GM19372 (cell line): ENCODE data around the gene TLR4.
A peak's percentile ranks its signal among the peaks of the same experiment; 100 is the strongest.

Experiments used
- ATAC-seq: cut with Tn5 transposase; IDR thresholded peaks from one replicate; pipeline ENCODE4 v1.9.1; 2021; ENCODE audit warnings: mild to moderate bottlenecking, low read depth, moderate library complexity; ENCODE audit not compliant: unreplicated experiment

Gene TLR4

GRCh38 chr9:117709936-117710335 is 5.7 kb downstream of the TLR4 start:
- no peak for ATAC-seq

- no peak for ATAC-seq
These were observed 10.1 kb downstream of the TLR4 start for GRCh38 chr9:117714282-117714681.

- no peak for ATAC-seq
These were observed 11.3 kb downstream of the TLR4 start for GRCh38 chr9:117715411-117715989.

- peak; percentile 100 for ATAC-seq
These were observed 13.9 kb downstream of the TLR4 start for GRCh38 chr9:117718085-117718484.

DNA sequence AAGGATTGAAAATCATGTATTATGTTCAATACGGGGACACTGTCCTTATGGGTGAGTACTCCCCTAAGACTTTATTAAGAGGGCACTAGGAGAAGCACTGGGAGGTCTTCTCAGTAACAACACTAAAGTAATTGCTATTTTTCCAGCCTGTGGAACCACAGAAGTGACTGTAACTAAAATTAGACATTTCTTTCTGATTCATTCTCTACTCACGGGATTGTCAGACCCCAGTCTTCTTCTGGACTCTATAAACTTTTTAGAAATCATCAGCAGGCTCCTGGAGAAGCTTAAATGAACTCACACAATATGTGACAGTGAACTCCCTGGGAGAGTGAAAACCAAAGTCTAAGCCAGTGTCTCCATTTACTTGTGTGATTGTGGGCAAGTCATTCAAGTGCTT is 14.5 kb downstream of the TLR4 start:
- peak; percentile 18 for ATAC-seq

GRCh38 chr9:117719161-117719920 is 15.1 kb downstream of the TLR4 start:
- ATAC-seq, result no peak

DNA sequence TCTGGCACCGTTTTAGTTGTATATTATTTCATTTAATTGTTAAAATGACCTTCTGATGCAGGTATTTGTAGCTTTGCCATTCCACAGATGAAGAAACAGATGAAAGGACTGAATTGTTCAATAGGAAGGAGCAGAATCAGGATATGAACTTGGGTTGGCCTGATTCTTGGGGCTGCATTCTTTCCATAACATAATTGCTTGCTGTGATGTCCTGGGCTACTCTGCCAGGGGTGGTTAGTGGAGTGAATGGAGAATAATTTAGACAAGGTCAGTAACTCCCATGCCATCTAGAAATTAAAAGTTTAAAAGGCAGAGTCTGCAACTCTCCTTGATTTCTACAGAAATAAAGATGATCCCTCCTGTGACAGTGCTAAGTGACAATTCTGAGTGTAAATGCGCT is 15.9 kb downstream of the TLR4 start:
- ATAC-seq, result no peak

DNA sequence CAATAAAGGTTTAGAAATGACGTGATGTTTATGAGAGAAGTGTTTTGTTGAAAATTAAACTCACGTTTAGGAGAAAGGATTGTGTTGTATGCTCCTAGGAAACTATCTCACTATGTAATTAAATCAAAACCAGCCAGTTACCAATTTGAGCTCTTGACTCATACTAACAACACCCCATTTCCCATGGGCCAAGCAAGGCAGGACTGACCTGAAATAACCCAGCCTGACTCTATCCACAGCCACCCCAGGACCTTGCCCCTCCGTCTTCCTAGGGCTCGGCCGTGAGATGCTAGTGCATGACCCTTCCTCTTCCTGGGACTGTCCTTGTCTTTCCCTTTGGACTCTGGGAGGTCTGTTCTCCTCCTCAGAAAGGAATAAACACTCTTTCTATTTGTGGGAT is 16.4 kb downstream of the TLR4 start:
- no peak for ATAC-seq

DNA sequence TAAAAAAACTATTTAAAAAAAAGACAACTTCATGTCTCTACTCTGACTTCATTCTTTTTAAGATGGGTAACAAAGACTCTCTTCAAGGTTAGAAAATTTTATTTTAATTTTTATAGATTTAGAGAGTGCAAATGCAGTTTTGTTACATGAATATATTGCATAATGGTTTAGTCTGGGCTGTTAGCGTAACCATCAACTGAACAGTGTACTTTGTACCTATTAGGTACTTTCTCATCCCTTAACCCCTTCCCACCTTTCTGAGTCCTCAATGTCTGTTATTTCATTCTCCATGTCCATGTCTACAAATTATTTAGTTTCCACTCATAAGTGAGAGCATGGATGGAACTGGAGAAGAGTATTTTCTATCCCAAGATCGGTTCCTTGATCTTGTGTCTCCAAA is 16.8 kb downstream of the TLR4 start:
- ATAC-seq, result no peak

- no peak for ATAC-seq
These were observed 18.0 kb downstream of the TLR4 start for GRCh38 chr9:117722108-117722761.

DNA sequence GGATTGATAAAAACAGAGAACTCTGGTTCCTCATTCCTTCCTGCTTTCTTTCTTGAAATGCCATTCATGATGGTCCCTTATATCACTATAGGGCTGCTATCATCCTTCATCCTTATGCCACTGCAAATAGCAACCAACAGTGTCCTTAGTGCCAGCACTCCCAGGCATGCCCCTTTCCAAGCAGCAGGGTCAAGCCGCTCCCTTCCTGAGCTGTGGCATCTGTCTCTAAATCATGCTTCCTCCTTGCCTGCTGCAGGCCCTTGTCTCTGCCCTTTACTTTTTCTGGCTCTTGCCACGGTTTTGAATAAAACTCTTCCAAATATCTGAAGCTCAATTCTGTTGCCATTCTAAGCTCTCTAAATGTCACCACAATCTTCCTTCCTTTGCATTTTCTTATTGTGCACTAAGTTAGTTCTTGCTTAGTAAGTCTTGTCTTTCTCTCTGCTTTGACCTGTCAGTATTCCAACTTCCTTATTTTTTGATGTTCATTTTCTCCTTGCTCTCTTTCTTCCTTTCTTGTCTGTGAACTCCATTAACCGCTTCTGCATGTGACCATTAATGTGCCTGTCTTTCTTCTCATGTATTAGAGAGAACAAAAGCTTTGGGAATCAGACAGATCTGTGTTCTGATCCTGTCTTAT is 19.9 kb downstream of the TLR4 start:
- no peak for ATAC-seq

- ATAC-seq, result no peak
These were observed 21.3 kb downstream of the TLR4 start for GRCh38 chr9:117725426-117725887.

- no peak for ATAC-seq
These were observed 25.2 kb downstream of the TLR4 start for GRCh38 chr9:117729375-117729774.

DNA sequence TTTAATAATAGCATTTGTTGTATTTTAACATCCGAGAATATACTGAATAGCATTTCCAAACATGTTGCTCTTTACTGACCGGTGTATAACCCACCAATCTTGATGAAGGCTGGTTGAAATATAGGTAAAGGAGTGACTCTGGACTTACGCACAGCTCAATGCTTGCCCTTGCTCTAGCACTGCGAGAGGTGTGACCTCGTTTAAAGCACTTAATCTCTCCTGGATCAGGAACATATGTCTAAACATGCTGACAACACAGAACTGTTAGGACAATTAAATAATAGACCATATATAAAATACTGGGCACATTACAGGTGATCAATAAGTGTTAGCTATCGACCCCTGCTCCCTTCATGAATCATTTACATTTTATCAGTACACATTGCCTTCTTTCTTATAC is 28.3 kb downstream of the TLR4 start:
- ATAC-seq, result no peak

DNA sequence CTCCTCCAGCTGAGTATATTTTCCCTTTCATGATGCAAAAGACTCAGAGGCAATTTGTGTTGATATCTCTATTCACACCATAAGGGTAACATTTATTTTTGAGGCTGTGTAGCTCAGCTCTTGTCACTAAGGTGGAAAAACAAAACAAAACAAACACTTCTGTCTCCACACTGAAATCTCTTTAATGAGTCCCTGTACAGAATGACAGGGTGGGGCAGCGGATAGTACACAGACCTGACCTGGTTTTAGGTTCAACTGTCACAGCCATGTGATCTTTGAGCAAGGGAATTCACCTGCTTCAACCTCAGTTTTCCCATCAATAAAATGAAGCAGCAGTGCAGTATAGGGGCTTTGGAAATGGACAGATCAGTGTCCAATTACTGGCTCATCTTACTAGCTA is 29.3 kb downstream of the TLR4 start:
- no peak for ATAC-seq

DNA sequence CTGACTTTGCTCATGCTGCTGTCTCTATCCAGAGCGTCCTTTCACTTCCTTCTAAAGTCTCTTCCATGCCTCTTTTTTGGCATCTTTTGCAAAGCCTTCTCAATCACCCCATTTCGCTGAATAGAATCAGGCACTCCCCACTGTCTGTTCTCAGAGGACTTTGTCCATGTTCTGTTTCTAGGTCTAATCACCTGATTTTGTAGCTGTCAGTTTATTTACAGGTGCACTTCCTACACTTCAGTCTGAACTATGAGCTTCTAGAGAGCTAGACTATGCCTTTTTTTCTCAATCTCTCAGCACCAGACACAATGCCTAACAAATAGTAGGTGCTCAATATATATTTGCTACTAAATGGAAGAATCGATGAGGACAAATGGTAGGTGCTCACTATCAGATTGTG is 29.9 kb downstream of the TLR4 start:
- ATAC-seq, result no peak

DNA sequence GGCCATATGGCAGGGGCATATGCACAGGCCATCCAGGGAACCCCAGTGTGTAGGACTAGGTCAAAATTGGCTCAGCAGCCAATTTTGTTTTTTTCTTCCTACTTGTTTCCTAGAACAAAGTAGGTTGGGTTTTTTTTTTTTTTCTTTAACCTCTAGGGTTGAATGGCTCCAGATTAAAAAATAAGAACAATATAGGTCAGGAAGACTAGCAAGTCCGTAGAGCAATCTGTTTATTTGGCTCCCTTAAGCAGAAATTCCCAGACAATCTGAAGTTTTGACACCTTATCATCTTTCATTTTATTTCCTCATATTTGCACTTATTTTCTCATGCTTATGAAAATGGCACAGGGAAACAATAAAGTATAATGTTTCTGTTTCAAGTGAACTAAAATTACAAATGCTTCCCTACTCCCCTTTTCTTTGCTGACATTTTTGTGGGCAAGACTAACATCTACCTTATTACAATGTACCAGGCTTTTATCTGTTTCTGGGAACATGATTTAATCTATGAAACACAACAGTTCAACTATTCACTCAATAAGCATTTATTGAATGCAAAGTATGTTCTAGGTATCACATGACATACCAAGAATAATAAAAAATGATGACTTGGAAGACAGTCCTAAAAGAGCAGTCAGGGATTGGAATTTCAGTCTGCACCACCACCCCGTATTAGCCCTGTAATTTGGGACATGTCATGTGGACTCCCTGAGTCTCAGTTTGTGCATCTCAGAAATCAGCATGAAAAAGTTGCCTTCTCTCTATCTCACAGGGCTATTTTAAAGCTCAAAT is 30.5 kb downstream of the TLR4 start:
- no peak for ATAC-seq

DNA sequence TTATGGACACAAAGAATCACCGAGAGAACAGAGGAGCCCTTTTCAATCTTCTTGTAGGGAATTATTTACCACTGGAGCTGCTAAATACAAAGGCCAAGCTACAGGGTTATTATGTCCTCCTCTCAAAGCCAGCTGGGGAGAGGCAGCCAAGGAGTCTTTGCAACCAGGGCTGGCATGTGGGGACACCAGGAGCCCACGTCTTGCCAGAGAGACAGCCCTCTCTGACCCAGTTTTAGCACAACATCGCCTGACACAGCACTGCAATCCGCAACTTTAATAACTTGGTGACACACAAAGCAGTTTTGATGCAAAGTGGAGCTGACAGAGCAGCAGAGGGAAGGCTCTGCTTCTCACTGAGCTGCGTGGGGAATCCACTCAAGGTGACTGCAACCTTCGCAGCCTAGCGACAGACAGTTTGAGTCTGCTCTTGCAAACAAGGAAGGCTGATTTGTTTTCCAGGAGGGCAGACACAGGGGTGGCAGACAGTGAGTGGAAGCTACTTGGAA is 33.6 kb downstream of the TLR4 start:
- no peak for ATAC-seq

DNA sequence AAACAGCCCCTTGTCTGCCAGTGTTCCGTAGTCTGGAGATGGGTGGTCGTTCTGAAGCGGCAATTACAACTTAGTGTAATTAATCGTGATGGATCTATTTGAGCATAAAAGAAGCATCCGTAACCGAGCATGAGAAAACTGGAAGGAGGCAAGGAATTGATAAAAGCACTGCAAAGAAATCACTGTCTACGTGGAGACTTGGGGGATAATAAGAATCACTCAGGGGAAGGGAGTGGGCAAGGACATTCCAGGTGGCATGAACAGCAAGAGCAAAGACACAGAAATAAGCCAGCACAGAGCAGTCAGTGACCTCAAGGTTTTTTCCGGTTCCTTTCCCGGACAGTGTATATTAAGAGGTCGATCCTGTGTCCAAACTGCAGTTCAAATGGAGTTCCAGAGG is 35.0 kb downstream of the TLR4 start:
- no peak for ATAC-seq

DNA sequence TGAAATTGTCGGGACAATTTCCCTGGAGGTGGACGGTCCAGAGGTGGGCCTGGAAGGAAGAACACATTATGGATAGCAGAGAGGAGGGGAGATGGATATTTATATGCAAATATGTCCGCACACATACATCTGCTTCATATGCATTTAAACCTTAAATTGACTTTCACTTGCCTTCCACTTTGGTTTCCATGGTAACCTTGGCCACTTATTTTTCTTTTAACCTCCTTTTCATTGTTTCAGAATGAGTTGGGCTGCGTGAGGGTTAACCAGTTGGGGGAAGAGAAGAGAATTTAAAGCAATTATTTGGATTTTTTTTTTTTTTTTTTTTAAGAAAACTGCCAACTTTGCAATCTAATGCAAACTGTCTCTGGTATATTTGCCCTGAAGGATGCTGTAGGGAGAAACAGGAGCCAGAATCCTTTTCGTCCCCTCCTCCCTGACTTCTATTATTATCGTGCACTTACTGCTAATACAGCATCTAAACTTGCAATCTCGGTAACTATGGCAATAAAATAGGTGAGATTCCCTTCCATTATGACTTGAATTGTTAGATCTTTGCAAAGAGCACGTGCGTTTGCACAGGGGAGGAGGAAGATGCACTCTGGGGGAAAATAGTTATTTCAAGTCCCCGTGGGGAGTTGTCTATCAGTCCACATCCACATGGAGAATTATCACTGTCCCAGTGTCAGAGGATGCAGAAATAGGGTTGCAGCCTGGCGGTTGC is 35.6 kb downstream of the TLR4 start:
- no peak for ATAC-seq
